HEK293 (cell line): ENCODE data around the gene NHLH1.

Experiments
- CTCF ChIA-PET: fragments of 350-600 bp; formaldehyde crosslinking; extraction: SDS; loops from one replicate; lab custom pipeline; 2021; ENCODE audit warnings: antibody characterized with exemption; lab: Yijun Ruan, JAX
- POLR2A ChIA-PET: fragments of 300-600 bp; formaldehyde crosslinking; extraction: SDS; loops from one replicate; lab custom pipeline; 2020; ENCODE audit warnings: antibody characterized with exemption, inconsistent platforms; lab: Yijun Ruan, JAX
- H3K27ac ChIP-seq: fragments of 200-500 bp; sonication (Bioruptor generic); 2 replicates; pipeline ENCODE4 v1.5.1; 2014; ENCODE audit warnings: low read depth, low read length, control low read depth, inconsistent platforms; ENCODE audit errors: extremely low read depth
- H3K36me3 ChIP-seq, 2 experiments: fragments of 200-500 bp in 1 of 2; sonication (Bioruptor generic) in 1 of 2; 1 replicate in 1 of 2; 2 replicates in 1 of 2; pipeline ENCODE4 v1.5.1; 2014 to 2017; ENCODE audit warnings: inconsistent platforms in 2 of 2, low read length in 2 of 2; ENCODE audit not compliant: control insufficient read depth in 2 of 2, insufficient read depth in 1 of 2
- H3K4me1 ChIP-seq: fragments of 200-500 bp; sonication (Bioruptor generic); 2 replicates; pipeline ENCODE4 v1.5.1; 2014; ENCODE audit warnings: mild to moderate bottlenecking, low read length, inconsistent platforms; ENCODE audit not compliant: control insufficient read depth, insufficient read depth
- H3K4me3 ChIP-seq: 2 replicates; pipeline ENCODE4 v1.5.1; 2011; ENCODE audit warnings: low read depth, mild to moderate bottlenecking, control low read depth, low read length, moderate library complexity
- H3K9me3 ChIP-seq: fragments of 200-500 bp; sonication (Bioruptor generic); 2 replicates; pipeline ENCODE4 v1.5.1; 2014; ENCODE audit warnings: low read depth, low read length, inconsistent platforms; ENCODE audit not compliant: control insufficient read depth, insufficient read depth
- CTCF ChIP-seq: fragments of 450-650 bp; formaldehyde crosslinking; IDR thresholded peaks from 2 replicates; pipeline ENCODE4 v1.5.1; 2016; ENCODE audit warnings: missing biosample characterization, missing genetic modification characterization
- EGR2 ChIP-seq: fragments of 450-650 bp; formaldehyde crosslinking; IDR thresholded peaks from 2 replicates; pipeline ENCODE4 v1.5.1; 2016; ENCODE audit warnings: low read depth, missing biosample characterization, missing genetic modification characterization
- GLI2 ChIP-seq: fragments of 450-650 bp; formaldehyde crosslinking; IDR thresholded peaks from 2 replicates; pipeline ENCODE4; 2017; ENCODE audit warnings: missing biosample characterization, missing genetic modification characterization, low read depth, borderline replicate concordance
- KLF1 ChIP-seq: fragments of 450-650 bp; formaldehyde crosslinking; IDR thresholded peaks from 2 replicates; pipeline ENCODE4 v1.5.1; 2016; ENCODE audit warnings: missing biosample characterization, missing genetic modification characterization
- KLF8 ChIP-seq: fragments of 450-650 bp; formaldehyde crosslinking; IDR thresholded peaks from 2 replicates; pipeline ENCODE4 v1.5.1; 2016; ENCODE audit warnings: missing biosample characterization, missing genetic modification characterization
- OSR2 ChIP-seq: fragments of 450-650 bp; formaldehyde crosslinking; IDR thresholded peaks from 2 replicates; pipeline ENCODE4 v1.5.1; 2016; ENCODE audit warnings: missing biosample characterization, missing genetic modification characterization
- PRDM10 ChIP-seq: fragments of 450-650 bp; formaldehyde crosslinking; IDR thresholded peaks from 2 replicates; pipeline ENCODE4 v1.5.1; 2016; ENCODE audit warnings: missing biosample characterization, missing genetic modification characterization
- ZFP3 ChIP-seq: fragments of 450-650 bp; formaldehyde crosslinking; IDR thresholded peaks from 2 replicates; pipeline ENCODE4 v1.5.1; 2016; ENCODE audit warnings: low read depth, missing biosample characterization, missing genetic modification characterization
- ZNF16 ChIP-seq: fragments of 450-650 bp; formaldehyde crosslinking; IDR thresholded peaks from 2 replicates; pipeline ENCODE4 v1.5.1; 2016; ENCODE audit warnings: low read depth, missing biosample characterization, missing genetic modification characterization
- ZNF169 ChIP-seq: fragments of 450-650 bp; formaldehyde crosslinking; IDR thresholded peaks from 2 replicates; pipeline ENCODE4 v1.5.1; 2016; ENCODE audit warnings: missing biosample characterization, missing genetic modification characterization
- ZNF596 ChIP-seq: fragments of 450-650 bp; IDR thresholded peaks from 2 replicates; pipeline ENCODE4 v1.5.0; 2018; ENCODE audit warnings: missing biosample characterization, mild to moderate bottlenecking, missing genetic modification characterization, moderate library complexity
- ZNF660 ChIP-seq: fragments of 450-650 bp; IDR thresholded peaks from 2 replicates; pipeline ENCODE4 v1.5.1; 2018; ENCODE audit warnings: missing biosample characterization, mild to moderate bottlenecking, missing genetic modification characterization
- TF ChIP-seq, protein P1 (sequence below): fragments of 450-650 bp; formaldehyde crosslinking; IDR thresholded peaks from 2 replicates; pipeline ENCODE4 v1.5.1; 2016; ENCODE audit warnings: missing biosample characterization, missing genetic modification characterization, borderline replicate concordance
- TF ChIP-seq, protein P2 (sequence below): fragments of 450-650 bp; formaldehyde crosslinking; IDR thresholded peaks from 2 replicates; pipeline ENCODE4 v1.5.1; 2016; ENCODE audit warnings: missing biosample characterization, missing genetic modification characterization
- TF ChIP-seq, protein P3 (sequence below): fragments of 450-650 bp; formaldehyde crosslinking; IDR thresholded peaks from 2 replicates; pipeline ENCODE4 v1.5.1; 2017; ENCODE audit warnings: missing biosample characterization, missing genetic modification characterization

Gene NHLH1

GRCh38 chr1:160358073-160358472 is 8.8 kb upstream of the NHLH1 start:
- H3K9me3 ChIP-seq, result no peaks in the 10 kb centered on the region
- H3K4me1 ChIP-seq, result 0 out of 2 replicates have a peak, but pooled peaks cover 2% of the 10 kb centered on the region
- TF ChIP-seq, protein P1, sequence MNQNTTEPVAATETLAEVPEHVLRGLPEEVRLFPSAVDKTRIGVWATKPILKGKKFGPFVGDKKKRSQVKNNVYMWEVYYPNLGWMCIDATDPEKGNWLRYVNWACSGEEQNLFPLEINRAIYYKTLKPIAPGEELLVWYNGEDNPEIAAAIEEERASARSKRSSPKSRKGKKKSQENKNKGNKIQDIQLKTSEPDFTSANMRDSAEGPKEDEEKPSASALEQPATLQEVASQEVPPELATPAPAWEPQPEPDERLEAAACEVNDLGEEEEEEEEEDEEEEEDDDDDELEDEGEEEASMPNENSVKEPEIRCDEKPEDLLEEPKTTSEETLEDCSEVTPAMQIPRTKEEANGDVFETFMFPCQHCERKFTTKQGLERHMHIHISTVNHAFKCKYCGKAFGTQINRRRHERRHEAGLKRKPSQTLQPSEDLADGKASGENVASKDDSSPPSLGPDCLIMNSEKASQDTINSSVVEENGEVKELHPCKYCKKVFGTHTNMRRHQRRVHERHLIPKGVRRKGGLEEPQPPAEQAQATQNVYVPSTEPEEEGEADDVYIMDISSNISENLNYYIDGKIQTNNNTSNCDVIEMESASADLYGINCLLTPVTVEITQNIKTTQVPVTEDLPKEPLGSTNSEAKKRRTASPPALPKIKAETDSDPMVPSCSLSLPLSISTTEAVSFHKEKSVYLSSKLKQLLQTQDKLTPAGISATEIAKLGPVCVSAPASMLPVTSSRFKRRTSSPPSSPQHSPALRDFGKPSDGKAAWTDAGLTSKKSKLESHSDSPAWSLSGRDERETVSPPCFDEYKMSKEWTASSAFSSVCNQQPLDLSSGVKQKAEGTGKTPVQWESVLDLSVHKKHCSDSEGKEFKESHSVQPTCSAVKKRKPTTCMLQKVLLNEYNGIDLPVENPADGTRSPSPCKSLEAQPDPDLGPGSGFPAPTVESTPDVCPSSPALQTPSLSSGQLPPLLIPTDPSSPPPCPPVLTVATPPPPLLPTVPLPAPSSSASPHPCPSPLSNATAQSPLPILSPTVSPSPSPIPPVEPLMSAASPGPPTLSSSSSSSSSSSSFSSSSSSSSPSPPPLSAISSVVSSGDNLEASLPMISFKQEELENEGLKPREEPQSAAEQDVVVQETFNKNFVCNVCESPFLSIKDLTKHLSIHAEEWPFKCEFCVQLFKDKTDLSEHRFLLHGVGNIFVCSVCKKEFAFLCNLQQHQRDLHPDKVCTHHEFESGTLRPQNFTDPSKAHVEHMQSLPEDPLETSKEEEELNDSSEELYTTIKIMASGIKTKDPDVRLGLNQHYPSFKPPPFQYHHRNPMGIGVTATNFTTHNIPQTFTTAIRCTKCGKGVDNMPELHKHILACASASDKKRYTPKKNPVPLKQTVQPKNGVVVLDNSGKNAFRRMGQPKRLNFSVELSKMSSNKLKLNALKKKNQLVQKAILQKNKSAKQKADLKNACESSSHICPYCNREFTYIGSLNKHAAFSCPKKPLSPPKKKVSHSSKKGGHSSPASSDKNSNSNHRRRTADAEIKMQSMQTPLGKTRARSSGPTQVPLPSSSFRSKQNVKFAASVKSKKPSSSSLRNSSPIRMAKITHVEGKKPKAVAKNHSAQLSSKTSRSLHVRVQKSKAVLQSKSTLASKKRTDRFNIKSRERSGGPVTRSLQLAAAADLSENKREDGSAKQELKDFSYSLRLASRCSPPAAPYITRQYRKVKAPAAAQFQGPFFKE (tag by site-specific recombination), result no peak
- TF ChIP-seq ZNF660 (tag by site-specific recombination) (no peak), EGR2 (tag by site-specific recombination) (no peak), ZNF16 (no peak), OSR2 (tag by site-specific recombination) (no peak), GLI2 (no peak), ZNF596 (no peak), KLF1 (tag by site-specific recombination) (no peak), ZNF169 (tag by site-specific recombination) (no peak), PRDM10 (tag by site-specific recombination) (no peak), ZFP3 (tag by site-specific recombination) (no peak), CTCF (tag by site-specific recombination) (no peak), KLF8 (tag by site-specific recombination) (no peak)
- TF ChIP-seq, protein P2, sequence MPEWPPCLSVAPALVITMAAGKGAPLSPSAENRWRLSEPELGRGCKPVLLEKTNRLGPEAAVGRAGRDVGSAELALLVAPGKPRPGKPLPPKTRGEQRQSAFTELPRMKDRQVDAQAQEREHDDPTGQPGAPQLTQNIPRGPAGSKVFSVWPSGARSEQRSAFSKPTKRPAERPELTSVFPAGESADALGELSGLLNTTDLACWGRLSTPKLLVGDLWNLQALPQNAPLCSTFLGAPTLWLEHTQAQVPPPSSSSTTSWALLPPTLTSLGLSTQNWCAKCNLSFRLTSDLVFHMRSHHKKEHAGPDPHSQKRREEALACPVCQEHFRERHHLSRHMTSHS (tag by site-specific recombination), result no peak
- TF ChIP-seq, protein P3, sequence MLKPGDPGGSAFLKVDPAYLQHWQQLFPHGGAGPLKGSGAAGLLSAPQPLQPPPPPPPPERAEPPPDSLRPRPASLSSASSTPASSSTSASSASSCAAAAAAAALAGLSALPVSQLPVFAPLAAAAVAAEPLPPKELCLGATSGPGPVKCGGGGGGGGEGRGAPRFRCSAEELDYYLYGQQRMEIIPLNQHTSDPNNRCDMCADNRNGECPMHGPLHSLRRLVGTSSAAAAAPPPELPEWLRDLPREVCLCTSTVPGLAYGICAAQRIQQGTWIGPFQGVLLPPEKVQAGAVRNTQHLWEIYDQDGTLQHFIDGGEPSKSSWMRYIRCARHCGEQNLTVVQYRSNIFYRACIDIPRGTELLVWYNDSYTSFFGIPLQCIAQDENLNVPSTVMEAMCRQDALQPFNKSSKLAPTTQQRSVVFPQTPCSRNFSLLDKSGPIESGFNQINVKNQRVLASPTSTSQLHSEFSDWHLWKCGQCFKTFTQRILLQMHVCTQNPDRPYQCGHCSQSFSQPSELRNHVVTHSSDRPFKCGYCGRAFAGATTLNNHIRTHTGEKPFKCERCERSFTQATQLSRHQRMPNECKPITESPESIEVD, result no peak
- POLR2A ChIA-PET, result no interaction called here
- CTCF ChIA-PET, result interaction anchor here (1.0 to 9.3 kb wide), 2 partner anchors 11 to 19 kb away, joined by 3 to 175 read pairs; no protein-coding TSS in a partner anchor
- no peak overlapping the region for H3K27ac ChIP-seq
- H3K4me3 ChIP-seq, result no peak overlapping the region
- H3K36me3 ChIP-seq, result peaks cover 24 to 74% of the 10 kb centered on the region in 2 experiments
